ENCODE results near the gene VARS1.
A peak's percentile ranks its signal among the peaks of the same experiment; 100 is the strongest.

The VARS1 gene

GRCh38 chr6:31779908-31780307, 15.6 kb downstream of the VARS1 start:
- TF ChIP-seq CTCF (IDR thresholded peaks at IDR 0.05; ENCODE audit: extremely low read depth, missing control alignments), result no peak
- no peak for DNase-seq (ENCODE audit: low spot score)

- no peak for DNase-seq (ENCODE audit: low spot score)
- no peak for TF ChIP-seq CTCF (IDR thresholded peaks at IDR 0.05; ENCODE audit: extremely low read depth, missing control alignments)
Measured at GRCh38 chr6:31778999-31779885, 16.3 kb downstream of the VARS1 start.

GRCh38 chr6:31778193-31778592, 17.4 kb downstream of the VARS1 start:
- DNase-seq (ENCODE audit: low spot score), result no peak
- TF ChIP-seq CTCF (IDR thresholded peaks at IDR 0.05; ENCODE audit: extremely low read depth, missing control alignments), result no peak

- no peak for TF ChIP-seq CTCF (IDR thresholded peaks at IDR 0.05; ENCODE audit: extremely low read depth, missing control alignments)
- DNase-seq (ENCODE audit: low spot score), result no peak
Measured at GRCh38 chr6:31777667-31778050, 17.9 kb downstream of the VARS1 start.

GRCh38 chr6:31776989-31777666, 18.4 kb downstream of the VARS1 start, which contains the start of gene VWA7:
TSS of gene VWA7 (minus strand) at chr6:31777328. CDS start at chr6:31776779, 549 bp downstream.
- DNase-seq (ENCODE audit: low spot score), result peak; percentile 93
- no peak for TF ChIP-seq CTCF (IDR thresholded peaks at IDR 0.05; ENCODE audit: extremely low read depth, missing control alignments)

GRCh38 chr6:31776485-31776988, 19.0 kb downstream of the VARS1 start:
- DNase-seq (ENCODE audit: low spot score), result no peak
- TF ChIP-seq CTCF (IDR thresholded peaks at IDR 0.05; ENCODE audit: extremely low read depth, missing control alignments), result no peak

All from GM20000 (cell line).